Fibroblast of villous mesenchyme (primary cell): ENCODE measurements around the gene POC1A. TPM values are rescaled to one million over a fixed set of nuclear protein-coding genes. Genes with fewer than 3 reads are reported as not detected.

Experiments used
- DNase-seq: peaks from one replicate; pipeline ENCODE4 v3.0.0-alpha.2; 2010; ENCODE audit warnings: low read depth
- H3K4me3 ChIP-seq: 2 replicates; pipeline ENCODE4 v1.5.1; 2011; ENCODE audit warnings: low read depth, mild to moderate bottlenecking, low read length
- total RNA-seq: library from RNA; depleted of rRNA; stranded (reverse); fragments of >200 nt; gene quantifications from 2 replicates; pipeline ENCODE4 v1.2.3, GENCODE V29; 2012
- TF ChIP-seq, protein P1 (sequence below): IDR thresholded peaks from 2 replicates; pipeline ENCODE4 v1.5.1; 2012; ENCODE audit warnings: low read depth, mild to moderate bottlenecking, low read length; ENCODE audit not compliant: insufficient read depth

The POC1A gene
- total RNA-seq, 1 donor = 5.6 TPM

DNA sequence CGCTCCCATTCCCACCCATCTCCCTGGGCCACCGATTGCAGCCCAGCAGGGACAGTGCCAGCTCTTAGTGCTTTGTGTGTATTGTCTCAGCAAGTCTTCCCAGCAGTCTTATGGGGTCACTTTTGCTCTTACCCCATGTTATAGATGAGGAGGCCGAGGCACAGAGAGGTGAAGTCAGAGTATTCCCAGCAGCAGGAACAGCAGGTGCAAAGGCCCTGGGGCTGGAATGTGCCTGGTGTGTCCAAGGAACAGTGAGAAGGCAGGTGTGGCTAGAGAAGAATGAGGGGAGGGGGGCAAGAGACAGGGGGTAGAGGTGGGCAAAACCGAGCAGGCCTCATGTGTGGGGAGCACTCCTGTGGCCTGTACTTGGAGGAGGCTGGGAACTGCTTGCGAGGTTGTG is 85.1 kb downstream of the POC1A start:
- DNase-seq = no peak
- TF ChIP-seq, protein P1, sequence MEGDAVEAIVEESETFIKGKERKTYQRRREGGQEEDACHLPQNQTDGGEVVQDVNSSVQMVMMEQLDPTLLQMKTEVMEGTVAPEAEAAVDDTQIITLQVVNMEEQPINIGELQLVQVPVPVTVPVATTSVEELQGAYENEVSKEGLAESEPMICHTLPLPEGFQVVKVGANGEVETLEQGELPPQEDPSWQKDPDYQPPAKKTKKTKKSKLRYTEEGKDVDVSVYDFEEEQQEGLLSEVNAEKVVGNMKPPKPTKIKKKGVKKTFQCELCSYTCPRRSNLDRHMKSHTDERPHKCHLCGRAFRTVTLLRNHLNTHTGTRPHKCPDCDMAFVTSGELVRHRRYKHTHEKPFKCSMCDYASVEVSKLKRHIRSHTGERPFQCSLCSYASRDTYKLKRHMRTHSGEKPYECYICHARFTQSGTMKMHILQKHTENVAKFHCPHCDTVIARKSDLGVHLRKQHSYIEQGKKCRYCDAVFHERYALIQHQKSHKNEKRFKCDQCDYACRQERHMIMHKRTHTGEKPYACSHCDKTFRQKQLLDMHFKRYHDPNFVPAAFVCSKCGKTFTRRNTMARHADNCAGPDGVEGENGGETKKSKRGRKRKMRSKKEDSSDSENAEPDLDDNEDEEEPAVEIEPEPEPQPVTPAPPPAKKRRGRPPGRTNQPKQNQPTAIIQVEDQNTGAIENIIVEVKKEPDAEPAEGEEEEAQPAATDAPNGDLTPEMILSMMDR = no peak
- H3K4me3 ChIP-seq = no peak overlapping the region

DNA sequence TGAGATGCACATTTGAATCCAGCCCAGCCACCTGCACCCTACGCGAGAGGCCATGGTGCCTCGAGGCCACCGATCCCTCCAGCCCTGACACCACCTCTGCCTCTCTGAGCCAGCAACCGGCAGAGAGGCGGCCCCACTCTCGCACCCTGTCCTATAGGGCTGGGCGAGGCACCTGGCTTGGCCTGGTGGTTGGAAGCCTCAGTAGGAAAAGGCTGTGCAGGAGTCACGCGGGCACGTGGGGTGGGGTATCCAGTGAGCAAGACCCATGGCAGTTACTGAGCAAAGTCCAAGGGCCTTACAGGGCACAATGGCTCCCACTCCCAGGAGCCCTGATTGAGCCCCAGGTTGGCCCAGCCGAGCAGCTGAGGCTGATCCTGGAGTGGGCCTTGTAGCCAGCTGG is 85.5 kb downstream of the POC1A start:
- H3K4me3 ChIP-seq = no peak overlapping the region
- TF ChIP-seq, protein P1 = no peak
- DNase-seq = no peak

DNA sequence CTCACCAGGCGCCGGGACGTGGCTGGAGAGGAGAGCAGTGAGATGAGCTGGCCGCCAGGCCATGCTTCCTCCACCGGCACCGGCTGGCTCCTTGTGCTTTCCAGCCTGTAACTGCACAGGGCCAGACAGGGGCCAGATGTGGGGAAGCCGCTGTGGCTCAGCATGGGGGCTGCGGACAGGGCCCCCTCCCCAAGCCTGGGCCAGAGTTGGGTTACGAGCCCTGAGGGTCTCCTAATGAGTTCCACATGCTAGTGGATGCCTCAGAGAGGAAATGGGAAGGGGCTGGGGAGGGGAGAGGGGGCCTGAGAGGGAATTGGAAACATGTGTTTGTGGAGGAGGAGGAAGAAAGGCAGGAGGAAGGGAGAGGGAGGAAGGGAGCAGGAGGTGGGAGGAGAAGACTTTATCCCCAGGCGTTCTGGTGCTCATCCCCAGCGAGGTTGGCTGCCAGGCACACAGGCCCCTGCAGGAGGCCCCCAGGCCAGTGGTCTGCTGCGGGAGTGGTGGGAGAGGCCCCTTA is 86.1 kb downstream of the POC1A start:
- DNase-seq = peak; percentile 54
- TF ChIP-seq, protein P1 = no peak

DNA sequence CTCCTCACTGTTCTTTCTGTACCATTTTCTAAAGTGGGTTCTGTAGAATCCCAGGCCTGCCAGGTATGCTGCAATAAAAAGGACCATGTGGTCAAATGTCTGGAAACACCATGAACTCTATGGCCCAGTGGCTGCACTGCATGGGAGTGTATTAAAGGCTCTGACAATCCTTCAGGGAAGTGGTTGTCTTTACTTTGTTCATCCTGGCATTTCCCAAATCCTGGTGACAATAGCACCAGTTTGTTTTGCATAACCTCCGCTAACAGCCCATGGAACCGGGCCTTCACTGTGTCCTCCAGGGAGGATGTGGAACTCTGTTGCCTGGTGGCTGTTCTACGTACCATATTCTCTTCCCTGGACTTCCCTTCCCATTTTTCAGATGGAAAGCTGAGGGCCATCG is 86.7 kb downstream of the POC1A start:
- DNase-seq = no peak
- H3K4me3 ChIP-seq = no peak overlapping the region
- TF ChIP-seq, protein P1 = no peak

More for the DNA sequence above, 86.1 kb downstream of the POC1A start:
- H3K4me3 ChIP-seq = no peak overlapping the region

DNA sequence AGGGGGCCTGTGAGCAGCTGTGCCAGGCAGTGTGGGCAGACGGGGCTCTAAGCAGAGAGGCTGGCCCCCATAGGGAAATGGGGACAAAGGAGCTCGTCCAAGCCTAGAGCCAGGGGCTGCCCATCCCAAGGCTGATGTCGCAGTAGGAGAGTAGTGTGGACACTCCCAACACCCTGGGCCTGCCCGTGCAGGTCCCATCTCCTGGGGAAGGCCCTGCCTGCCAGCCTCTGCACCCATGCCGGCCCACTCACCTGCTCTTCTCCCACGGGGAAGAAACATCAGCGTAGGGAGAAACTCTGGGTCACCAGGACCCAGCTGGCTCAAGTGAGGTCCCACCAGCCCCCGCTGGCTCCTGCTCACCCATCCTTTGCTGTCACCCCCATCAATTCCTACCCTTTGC is 87.2 kb downstream of the POC1A start:
- no peak overlapping the region for H3K4me3 ChIP-seq
- TF ChIP-seq, protein P1 = no peak

DNA sequence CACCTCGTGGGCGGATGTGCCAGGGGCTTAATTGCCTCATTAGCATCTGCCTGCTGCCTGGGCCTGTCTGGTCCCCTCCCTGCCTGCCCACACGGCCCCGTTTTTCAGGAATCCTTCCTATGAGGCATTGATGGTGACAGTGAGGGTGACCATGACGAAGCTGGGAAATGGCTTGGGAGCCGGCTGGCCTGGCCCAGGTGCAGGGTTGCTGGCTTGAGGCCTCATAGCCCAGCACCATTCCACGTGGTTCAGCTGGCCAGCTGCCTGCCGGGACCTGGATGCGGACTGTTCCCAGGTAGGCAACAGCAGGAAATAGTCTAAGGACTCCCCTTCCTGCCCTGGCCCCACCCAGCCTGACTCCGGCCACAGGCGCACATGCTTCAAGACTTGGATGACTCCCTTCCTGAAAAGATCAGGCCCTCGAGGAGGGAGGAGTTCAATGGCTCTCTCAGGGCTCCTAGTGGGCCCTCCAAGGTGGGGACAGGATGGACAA is 88.9 kb downstream of the POC1A start:
- H3K4me3 ChIP-seq = no peak overlapping the region
- no peak for DNase-seq
- TF ChIP-seq, protein P1 = no peak

More for the DNA sequence above, 87.2 kb downstream of the POC1A start:
- DNase-seq = no peak

DNA sequence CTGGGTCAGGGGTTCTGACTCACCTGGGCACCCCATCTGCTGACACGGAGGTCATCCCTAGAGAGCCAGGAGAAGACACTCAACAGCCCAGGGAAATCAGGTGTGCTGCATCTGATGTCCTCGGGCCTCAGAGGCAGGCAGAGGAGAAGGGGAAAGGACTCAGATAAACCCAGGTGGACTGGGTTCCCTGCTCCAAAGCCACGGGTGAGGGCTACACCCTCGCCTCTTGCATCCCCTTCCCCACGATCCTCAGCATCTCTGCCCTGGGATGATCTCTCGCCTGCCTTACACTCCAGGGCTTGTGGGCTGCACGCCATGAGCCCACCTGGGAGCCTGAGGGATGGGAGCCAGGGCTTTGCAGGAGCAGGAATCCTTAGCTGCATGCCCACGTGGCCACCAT is 89.7 kb downstream of the POC1A start:
- DNase-seq = no peak
- H3K4me3 ChIP-seq = no peak overlapping the region
- TF ChIP-seq, protein P1 = no peak
